HG03060 (cell line): Measurements from ENCODE around the gene INAFM1.
A peak's percentile ranks its signal among the peaks of the same experiment; 100 is the strongest.
"Not testable (repeated sequence)": the region's sequence is repeated elsewhere in the genome, so short reads cannot be mapped to it uniquely, and the experiment has no call there.

Experiments
- ATAC-seq: cut with Tn5 transposase; IDR thresholded peaks from one replicate; pipeline ENCODE4 v1.9.1; 2021; ENCODE audit warnings: low read depth, moderate number of reproducible peaks; ENCODE audit not compliant: unreplicated experiment

The INAFM1 gene

DNA sequence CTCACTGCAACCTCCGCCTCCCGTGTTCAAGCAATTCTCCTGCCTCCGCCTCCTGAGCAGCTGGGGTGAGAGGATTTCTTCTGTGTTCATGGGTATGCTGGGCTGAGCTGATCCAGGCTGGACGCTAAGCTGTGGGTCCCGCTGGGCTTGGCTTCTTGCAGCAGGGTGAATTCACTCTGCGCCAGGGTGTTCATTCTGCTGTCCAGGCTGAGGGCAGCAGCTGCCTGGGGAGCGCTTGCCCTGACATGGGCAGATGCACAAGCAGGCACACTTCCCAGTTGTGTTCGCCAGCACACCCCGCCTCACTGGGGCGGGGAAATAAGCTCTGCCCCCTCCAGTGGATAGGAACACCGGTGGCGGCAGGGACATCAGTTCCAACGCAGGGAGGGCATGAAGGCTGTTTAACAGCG is 7.3 kb upstream of the INAFM1 start:
- no peak for ATAC-seq

DNA sequence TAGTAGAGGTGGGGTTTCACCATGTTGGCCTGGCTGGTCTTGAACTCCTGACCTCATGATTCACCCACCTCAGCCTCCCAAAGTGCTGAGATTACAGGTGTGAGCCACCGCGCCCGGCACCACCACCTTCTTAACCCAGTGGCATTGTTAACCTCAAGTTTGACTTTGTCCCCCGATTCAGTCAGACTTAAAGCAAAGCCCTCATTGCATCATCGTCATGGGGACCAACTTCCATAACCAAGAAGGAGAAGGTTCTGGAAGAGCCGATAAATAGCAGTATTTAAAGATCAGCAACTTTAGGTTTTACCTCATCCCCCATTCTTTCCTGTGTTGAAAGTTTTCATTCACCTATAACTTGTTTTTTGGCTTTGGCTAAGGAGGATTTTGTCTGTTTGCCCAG is 6.7 kb upstream of the INAFM1 start:
- ATAC-seq, result no peak

DNA sequence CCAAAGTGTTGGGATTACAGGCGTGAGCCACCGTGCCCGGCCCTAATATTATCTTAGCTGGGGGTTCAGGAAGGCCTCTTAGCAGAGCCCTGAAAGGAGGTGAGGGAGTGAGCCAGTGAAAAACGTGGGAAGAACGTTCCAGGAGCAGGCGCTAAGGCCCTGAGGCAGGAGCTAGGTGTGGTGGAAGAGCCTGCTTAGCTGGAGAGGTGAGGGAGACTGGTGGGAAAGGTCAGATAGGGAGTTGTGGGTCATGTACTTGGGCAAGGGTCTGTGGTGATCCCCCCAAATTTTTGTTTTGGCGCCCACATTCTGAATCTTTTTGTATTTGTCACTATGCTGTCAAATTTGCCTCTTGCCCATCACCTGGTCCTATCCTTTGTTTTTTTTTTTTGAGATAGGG is 5.1 kb upstream of the INAFM1 start:
- no peak for ATAC-seq

DNA sequence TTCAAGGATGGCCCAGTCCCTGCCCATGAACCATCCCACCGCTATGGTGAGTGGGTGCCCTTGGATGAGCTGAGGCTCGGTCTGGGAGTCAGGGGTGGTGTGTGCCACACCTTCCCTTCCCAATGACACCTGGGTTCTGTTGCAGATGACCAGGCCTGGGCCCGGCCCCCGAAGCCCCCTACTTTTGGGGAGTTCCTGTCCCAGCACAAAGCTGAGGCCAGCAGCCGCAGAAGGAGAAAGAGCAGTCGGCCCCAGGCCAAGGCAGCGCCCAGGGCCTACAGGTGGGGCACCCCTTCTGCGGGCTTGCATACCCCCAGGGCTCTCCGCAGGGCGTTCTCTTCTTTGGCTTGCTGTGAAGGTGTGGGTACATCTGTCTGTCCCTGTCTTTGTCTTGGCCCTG is 4.3 kb upstream of the INAFM1 start:
- no peak for ATAC-seq

DNA sequence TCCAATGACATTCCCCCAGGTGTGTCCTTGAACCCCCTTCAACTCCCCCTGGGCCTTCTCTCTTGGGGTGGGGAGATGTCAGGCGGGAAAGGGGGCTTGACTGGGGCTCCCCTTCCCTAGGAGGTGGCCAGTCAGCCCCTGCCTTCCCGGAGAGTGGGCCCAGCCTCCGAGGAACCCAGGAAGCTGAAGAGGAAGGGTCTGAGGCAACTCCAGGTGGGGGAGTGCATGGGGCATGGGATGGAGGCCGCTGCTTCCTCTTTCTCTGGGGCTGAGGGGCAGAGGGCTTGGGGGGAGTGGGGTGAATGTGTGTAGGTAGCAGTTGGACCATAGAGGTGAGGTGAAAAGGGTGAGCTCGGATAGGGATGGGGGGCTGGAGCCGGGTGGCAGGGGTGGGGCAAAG is 2.7 kb upstream of the INAFM1 start:
- no peak for ATAC-seq

DNA sequence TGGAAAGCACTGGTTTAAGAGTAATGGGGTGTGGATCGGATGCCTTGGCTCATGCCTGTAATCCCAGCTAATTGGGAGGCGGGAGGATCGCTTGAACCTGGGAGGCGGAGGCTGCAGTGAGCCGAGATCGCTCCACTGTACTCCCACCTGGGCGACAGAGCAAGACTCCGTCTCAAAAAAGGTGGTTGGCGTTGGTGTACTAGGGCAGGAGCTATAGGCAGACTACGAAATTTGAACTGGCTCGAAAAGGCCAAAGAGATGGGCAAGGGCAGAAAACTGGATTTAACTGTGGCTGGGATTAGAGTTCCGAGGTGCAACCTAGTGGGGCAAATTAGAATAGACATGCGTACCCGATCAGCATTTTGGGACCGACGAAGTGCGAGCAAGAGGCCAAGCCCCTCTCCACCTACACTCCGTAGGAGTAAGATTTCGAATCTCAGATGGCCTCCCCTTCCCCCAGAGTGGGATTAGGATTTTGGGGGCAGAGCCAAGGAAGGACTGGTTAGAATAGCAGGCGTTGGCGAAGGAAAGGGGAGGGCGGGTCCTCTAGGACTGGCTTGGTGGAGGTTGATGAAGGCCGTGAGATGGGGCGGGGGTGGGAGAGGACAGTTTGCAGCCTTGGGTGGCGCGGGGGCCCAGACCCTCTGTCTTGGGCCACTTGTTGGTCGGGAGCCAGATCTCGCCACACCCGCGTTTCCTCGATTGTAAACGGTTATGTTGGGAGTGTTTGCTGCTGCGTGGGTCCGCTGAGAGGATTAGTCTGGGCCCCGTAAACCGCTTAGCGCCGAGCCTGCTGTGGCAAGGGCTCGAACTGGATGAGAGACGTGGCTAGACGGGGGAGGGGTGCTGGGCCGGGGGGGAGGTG is 2.0 kb upstream of the INAFM1 start:
- ATAC-seq, result no peak

DNA sequence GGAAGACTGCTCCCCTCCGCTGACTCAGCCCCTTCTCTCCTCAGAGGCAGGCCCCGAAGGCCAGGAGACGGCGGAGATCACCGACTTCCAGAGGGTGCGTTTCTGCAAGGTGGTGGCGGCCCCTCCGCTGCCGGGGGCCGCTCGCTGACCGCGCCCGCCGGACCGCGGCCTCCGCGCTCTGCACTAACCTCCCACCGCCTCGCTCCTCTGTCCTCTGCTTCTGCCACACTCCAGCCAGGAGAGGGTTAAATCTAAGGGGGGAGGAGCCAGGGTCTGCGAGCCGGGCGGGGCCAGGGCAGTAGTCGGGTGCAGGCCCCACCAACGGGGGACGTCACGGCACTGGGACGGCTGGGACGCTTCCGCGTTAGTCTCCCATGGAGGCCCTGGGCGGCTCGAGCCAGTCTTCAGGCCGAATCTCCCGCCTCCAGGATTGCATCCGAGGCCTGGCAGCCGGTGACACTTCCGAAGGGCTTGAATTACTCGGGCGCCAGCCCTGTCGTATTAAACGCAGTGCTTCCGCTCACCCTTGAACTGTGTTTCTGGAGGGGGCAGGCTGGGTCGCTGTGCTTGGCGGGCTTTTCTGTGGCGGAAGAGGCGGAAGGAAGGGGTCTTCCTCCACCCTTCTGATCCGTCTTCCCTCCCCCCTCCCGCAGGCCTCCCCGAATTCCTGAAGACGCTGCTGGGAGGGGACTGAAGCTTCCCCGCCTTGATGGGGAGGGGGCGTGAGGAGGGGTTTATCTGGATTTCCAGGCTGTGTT is 1.2 kb upstream of the INAFM1 start:
- peak; percentile 47 for ATAC-seq

DNA sequence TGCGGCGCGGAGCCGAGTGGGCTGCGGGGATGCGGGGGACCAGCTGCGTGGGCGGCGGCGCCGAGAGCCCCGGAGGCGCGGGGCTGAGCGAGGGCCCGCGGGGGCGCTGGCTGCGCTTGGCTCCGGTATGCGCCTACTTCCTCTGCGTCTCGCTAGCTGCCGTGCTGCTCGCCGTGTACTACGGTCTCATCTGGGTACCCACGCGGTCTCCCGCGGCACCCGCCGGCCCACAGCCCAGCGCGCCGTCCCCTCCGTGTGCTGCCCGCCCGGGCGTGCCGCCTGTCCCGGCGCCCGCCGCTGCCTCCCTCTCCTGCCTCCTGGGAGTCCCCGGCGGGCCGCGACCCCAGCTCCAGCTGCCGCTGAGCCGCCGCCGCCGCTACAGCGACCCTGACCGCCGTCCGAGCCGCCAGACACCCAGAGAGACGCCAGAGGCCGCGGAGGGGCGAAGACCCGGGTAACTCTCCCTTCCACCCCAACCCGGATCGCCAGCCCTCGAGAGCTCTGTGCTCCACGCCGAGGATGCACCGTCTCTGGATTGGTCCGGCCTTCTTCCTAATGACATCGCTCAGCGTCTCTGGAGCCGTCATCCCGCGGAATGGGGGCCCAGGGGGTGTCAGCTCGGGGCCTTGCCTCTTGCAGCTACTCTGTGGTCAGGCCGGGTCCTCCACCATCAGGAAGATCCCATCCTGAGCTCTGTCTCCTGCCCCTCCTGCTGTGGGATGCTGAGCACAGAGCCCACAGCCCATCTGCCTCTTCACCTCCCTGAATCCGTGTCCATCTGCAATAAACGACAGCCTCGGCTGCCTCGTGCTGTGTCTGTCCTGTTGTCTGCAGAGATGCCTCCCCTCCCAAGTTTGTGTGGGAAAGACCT is 441 bp downstream of the INAFM1 start:
- ATAC-seq, result no peak

DNA sequence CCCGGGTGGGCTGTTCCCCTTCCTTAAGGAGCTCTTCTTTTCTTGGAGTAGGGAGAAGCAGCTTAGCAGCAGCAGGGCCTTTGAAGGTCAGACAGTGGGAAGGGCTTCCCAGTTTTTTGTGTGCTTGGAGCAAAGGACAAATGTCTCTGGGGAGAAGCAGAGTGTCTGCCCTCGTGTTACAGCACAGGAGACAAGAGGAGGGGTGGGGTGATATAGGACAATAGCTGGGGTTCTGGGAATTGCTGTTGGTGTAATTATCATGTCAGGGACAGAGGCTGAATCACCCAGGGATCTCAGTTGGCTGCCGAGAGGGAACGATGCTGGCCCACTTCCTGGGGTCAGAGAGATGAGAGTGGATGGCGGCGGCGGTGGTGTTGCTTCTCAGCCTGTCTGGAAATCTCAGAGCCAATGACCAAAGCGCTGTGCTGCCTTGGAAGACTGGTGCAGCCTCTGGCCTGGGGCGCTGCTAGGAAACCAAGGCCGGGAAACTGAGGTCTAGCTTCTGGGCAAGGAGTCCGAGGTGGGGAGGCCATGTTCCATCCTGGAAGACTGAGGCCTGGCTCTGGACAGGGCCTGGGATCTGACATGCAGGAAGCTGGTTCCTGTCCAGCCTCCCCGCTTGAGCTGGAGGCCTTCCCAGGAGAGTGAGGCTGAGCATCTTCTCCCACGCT is 1.2 kb downstream of the INAFM1 start:
- ATAC-seq, result no peak

DNA sequence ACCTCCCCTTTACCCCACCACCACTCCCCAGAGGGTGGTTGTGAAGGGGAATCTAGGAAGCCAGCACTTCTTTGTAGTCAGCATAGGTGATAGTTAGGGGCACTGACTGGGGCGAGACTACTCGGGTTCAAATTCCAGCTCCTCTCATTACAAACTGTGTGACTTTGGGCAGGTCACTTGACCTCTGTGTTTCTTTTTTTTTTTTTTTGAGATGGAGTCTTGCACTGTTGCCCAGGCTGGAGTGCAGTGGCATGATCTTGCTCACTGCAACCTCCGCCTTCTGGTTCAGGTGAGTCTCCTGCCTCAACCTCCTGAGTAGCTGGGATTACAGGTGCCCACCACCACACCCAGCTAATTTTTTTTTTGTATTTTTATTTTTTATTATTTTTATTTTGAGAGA is 1.8 kb downstream of the INAFM1 start:
- ATAC-seq, result not testable (repeated sequence)

DNA sequence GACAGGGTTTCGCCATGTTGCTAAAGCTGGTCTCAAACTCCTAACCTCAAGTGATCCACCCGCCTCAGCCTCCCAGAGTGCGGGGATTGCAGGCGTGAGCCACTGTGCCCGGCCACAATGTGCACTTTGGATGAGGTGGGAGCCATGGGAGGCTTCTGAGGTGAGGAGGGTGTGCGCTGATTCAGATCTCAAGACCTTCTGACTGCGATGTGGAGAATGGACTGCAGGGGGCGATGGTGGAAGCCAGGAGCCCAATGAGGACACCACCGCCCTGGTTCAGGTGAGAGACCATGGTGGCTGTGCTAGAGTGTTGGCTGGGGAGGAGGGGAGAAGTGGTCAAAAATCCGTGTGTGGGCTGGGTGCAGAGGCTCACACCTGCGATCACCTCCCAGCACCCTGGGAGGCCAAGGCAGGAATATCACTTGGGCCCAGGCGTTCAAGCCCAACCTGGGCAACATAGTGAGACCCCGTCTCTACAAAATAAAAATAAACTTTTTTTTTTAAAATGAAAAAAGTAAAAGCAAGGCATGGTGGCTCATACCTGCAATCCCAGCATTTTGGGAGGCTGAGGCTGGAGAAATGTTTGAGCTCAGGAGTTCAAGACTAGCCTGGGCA is 5.6 kb downstream of the INAFM1 start:
- no peak for ATAC-seq

DNA sequence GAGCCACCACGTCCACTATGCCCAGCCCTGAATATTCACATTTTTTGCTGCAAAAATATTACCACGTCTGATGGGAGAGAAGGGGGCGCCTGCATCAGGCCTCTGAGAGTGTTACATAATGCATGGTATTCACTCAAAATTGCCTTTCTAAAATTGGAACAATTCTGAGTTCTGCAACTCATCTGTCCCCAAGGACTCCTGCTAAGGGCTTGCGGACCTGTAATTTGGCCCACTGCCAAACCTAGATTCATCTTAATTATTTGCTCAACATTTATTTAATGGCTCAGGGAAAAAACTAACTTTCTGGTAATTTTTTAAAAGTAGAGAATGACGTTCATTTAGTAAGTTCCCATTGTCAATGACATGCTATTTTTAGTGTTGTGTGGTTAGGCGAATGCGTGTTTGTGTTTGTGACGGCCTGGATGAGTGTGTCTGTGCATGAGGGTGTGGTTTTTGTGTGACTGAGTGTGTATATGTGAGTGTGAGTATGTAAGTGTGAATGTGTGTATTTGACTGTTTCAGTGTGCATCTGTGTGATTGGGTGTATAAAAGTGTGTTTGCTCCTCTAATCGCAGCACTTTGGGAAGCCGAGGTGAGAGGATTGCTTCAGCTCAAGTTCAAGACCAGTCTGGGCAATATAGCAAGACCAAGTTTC is 8.8 kb downstream of the INAFM1 start:
- no peak for ATAC-seq

DNA sequence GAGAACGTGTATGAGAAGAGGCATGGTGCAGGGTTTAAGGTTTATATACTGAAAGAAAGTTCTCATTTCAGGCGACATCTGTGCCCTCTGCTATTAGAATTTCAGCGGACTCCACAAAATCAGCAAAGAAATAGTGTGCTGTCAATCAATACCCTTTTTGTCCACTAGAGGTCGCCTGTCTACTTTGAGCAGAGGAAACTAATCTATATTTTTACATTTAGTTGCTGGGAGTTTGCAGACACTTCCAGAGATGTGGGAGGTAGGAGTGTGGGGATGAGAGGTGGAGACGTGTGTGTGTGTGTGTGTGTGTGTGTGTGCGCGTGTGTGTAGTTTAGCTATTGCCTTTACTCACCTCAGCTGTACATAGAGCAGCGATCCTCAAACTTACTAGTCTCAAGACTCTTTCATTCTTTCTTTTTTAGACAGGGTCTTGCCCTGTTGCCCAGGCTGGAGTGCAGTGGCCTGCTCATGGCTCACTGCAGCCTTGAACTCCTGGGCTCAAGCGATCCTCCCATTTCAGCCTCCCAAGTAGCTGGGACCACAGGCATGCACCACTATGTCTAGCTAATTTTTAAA is 9.7 kb downstream of the INAFM1 start:
- ATAC-seq, result no peak

DNA sequence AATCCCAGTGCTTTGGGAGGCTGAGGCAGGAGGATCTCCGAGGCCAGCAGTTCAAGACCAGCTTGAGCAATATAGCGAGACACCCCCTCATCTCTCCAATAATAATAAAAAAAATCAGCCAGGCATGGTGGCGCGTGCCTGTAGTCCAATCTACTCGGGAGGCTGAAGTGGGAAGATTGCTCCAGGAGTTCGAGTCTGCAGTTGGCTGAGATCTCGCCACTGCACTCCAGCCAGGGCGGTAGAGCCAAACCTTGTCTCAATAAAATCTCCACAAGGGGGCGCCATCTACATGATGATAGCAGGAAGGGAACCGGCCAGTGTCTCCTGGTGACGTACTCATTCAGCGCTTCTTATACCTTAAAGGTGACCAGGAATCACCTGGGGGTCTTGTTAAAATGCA is 21.4 kb downstream of the INAFM1 start:
- no peak for ATAC-seq

DNA sequence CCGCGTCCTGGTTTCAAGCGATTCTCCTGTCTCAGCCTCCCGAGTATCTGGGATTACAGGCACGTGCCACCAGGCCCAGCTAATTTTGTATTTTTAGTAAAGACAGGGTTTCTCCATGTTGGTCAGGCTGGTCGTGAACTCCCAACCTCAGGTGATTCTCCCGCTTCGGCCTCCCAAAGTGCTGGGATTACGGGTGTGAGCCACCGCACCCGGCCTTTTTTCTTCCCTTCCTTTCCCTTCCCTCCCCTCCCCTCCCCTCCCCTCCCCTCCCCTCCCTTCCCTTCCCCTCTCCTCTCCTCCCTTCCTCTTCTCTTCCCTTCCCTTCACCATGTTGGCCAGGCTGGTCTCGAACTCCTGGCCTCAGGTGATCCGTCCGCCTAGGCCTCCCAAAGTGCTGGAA is 26.2 kb downstream of the INAFM1 start:
- not testable (repeated sequence) for ATAC-seq

DNA sequence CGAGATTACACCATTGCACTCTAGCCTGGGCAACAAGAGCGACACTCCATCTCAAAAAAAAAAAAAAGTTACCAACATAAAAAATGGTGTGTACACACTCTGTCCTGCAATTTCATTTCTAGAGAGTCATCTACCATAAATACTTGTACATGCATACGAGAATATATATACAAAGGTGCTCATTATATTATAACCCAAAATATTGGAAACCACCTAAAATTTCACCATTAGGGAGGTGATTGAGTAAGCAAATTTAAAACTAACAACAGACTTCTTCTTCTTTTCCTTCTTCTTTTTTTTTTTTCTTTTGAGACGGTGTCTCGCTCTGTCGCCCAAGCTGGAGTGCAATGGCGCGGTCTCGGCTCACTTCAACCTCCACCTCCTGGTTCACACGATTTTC is 27.6 kb downstream of the INAFM1 start:
- ATAC-seq, result no peak

DNA sequence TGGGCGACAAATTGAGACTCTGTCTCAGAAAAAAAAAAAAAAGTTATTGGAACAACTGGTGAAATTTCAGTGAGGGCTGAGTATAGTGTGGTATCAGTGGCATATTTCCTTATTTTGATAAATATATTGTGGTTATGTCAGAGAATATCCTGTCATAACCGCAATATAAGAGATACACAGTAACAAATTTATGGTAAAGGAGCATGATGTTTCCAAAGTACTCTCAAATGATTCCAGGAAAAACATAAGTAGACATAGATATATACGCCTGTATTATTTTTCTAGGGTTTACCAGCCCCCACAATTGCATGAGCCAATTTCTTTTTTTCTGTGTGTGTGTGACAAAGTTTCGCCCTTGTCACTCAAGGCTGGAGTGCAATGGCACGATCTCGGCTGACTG is 29.3 kb downstream of the INAFM1 start:
- ATAC-seq, result no peak

DNA sequence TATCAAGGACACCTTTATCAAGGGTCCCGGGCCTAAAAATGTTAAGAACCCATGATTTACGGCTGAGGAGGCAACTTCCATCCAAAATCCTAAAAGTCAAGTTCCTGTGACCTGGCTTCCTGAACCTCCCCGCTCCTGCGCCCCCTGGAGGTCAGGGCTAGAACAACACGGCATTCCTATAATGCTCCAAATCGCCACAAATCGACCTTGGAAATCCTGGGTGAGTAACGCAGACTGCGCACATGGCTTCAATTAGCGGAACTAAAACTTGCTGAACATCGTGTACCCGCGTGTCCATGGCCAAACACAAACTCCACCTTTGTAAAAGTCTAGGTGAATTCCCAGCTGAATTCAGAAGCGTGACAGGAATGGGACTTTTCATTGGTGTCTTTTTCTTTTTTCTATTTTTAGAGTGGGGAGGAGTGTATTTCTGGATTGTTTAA is 30.6 kb downstream of the INAFM1 start:
- ATAC-seq, result no peak

DNA sequence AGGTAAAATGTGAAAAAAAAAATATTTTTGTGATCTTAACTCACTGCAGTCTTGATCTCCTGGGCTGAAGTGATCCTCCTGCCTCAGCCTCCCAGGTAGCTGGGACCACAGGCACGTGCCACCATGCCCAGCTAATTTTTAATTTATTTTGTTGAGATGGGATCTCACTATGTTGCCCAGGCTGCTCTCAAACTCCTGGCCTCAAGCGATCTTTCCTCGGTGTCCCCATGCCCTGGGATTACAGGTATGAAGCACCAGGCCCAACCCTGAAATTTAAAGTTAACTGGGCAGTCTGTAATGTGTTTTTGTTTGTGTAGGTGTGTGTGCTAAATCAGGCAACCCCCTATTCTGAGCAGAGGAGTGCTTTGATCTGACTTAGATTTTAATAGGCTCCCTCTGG is 31.6 kb downstream of the INAFM1 start:
- ATAC-seq, result no peak
